Endothelial cell of umbilical vein (primary cell): ENCODE measurements around the gene CNTNAP2. TPM values are rescaled to one million over a fixed set of nuclear protein-coding genes. Genes with fewer than 3 reads are reported as not detected.

Experiments
- BruUV-seq: library from RNA; stranded (reverse); fragments of 400-500 nt; replicated peaks from 2 replicates; lab custom pipeline; 2021; lab: Mats Ljungman, UMichigan
- CTCF ChIA-PET: fragments of 300-600, 350-600 bp; sonication (Branson Sonifier 250); formaldehyde crosslinking; loops from one replicate; lab custom pipeline; 2021; ENCODE audit warnings: antibody characterized with exemption, inconsistent platforms; lab: Charles Lee
- POLR2A ChIA-PET: fragments of 300-600, 350-600 bp; sonication (Branson Sonifier 250); formaldehyde crosslinking; loops from one replicate; lab custom pipeline; 2021; ENCODE audit warnings: antibody characterized with exemption, inconsistent platforms; lab: Charles Lee
- DNase-seq: peaks from one replicate; pipeline ENCODE4 v3.0.0-alpha.2; 2011; ENCODE audit warnings: low read depth, low spot score
- FAIRE-seq: peaks from 2 replicates; lab custom pipeline; 2011; peaks lifted over from hg19 to GRCh38; lab: Jason Lieb, UNC
- H2AFZ ChIP-seq: 2 replicates; pipeline ENCODE4 v1.6.0; 2012; ENCODE audit warnings: low read depth, low read length, control low read depth, inconsistent platforms
- H3K27ac ChIP-seq: 2 replicates; pipeline ENCODE4 v1.5.1; 2011; ENCODE audit warnings: low read depth, mild to moderate bottlenecking, control low read depth, low read length, moderate library complexity; ENCODE audit not compliant: insufficient read depth
- H3K27me3 ChIP-seq, 2 experiments: 2 replicates each; pipeline versions ENCODE4 v1.6.0 to v1.6.1; 2011; ENCODE audit warnings: low read length in 2 of 2, mixed read lengths in 1 of 2; ENCODE audit not compliant: control insufficient read depth in 2 of 2, insufficient read depth in 2 of 2
- H3K36me3 ChIP-seq, 2 experiments: 2 replicates in 1 of 2; 3 replicates in 1 of 2; pipeline ENCODE4 v1.5.1; 2011; ENCODE audit warnings: low read length in 2 of 2, mild to moderate bottlenecking in 1 of 2, moderate library complexity in 1 of 2; ENCODE audit not compliant: control insufficient read depth in 2 of 2, insufficient read depth in 2 of 2; ENCODE audit errors: extremely low read depth in 1 of 2
- H3K4me1 ChIP-seq: 3 replicates; pipeline ENCODE4 v1.5.1; 2011; ENCODE audit warnings: mild to moderate bottlenecking, low read length; ENCODE audit not compliant: control insufficient read depth, insufficient read depth; ENCODE audit errors: extremely low read depth
- H3K4me2 ChIP-seq: 2 replicates; pipeline ENCODE4 v1.6.1; 2011; ENCODE audit warnings: low read length, control low read depth, mixed read lengths; ENCODE audit not compliant: insufficient read depth
- H3K4me3 ChIP-seq, 3 experiments: fragments of 200-600 bp in 1 of 3; sonication (generic), shearing (Covaris generic) in 1 of 3; replicated peaks in 1 of 3; 2 replicates each; pipeline ENCODE4 v1.5.1; 2011 to 2016; ENCODE audit warnings: control low read depth in 3 of 3, low read length in 3 of 3, mild to moderate bottlenecking in 2 of 3, inconsistent platforms in 1 of 3, low read depth in 1 of 3, moderate library complexity in 1 of 3; ENCODE audit not compliant: insufficient read depth in 1 of 3
- H3K79me2 ChIP-seq: 2 replicates; pipeline ENCODE4 v1.6.0; 2012; ENCODE audit warnings: low read length, inconsistent platforms; ENCODE audit not compliant: control insufficient read depth, insufficient read depth
- H3K9ac ChIP-seq: replicated peaks from 2 replicates; pipeline ENCODE3; 2011; ENCODE audit warnings: low read length, control low read depth; ENCODE audit not compliant: insufficient read depth; ENCODE audit errors: extremely low read depth
- H3K9me1 ChIP-seq: replicated peaks from 3 replicates; pipeline ENCODE4 v1.6.0; 2011; ENCODE audit warnings: mild to moderate bottlenecking, low read length; ENCODE audit not compliant: control insufficient read depth, insufficient read depth; ENCODE audit errors: extremely low read depth
- H3K9me3 ChIP-seq: replicated peaks from 2 replicates; pipeline ENCODE4 v1.5.1; 2012; ENCODE audit warnings: low read length, inconsistent platforms; ENCODE audit not compliant: control insufficient read depth, insufficient read depth
- H4K20me1 ChIP-seq: replicated peaks from 2 replicates; pipeline ENCODE3; 2011; ENCODE audit warnings: mild to moderate bottlenecking, low read length; ENCODE audit not compliant: control insufficient read depth, insufficient read depth; ENCODE audit errors: extremely low read depth
- EZH2 ChIP-seq: IDR thresholded peaks from 2 replicates; pipeline ENCODE4 v1.6.1; 2012; ENCODE audit warnings: borderline replicate concordance, low read depth, mild to moderate bottlenecking, moderate library complexity, low read length, inconsistent platforms; ENCODE audit not compliant: severe bottlenecking
- FOS ChIP-seq: IDR thresholded peaks from 2 replicates; pipeline ENCODE4 v1.6.1; 2011; ENCODE audit warnings: mild to moderate bottlenecking, low read length, moderate library complexity, borderline replicate concordance; ENCODE audit not compliant: insufficient read depth
- GATA2 ChIP-seq: IDR thresholded peaks from 2 replicates; pipeline ENCODE4 v1.7.0; 2011; ENCODE audit warnings: low read depth, mild to moderate bottlenecking, moderate library complexity, mixed read lengths, low read length; ENCODE audit not compliant: insufficient read length, insufficient read depth
- JUN ChIP-seq: IDR thresholded peaks from 2 replicates; pipeline ENCODE4 v1.6.1; 2011; ENCODE audit warnings: borderline replicate concordance, low read depth; ENCODE audit not compliant: insufficient read length, insufficient read depth
- MAX ChIP-seq: IDR thresholded peaks from 2 replicates; pipeline ENCODE4 v1.6.1; 2011; ENCODE audit not compliant: insufficient read depth, insufficient read length
- MYC ChIP-seq: IDR thresholded peaks from one replicate; pipeline ENCODE4 v1.6.1; 2011; ENCODE audit warnings: mild to moderate bottlenecking, low read depth, low read length
- POLR2A ChIP-seq: IDR thresholded peaks from 2 replicates; pipeline ENCODE4 v1.6.1; 2012; ENCODE audit warnings: low read depth, mild to moderate bottlenecking, control low read depth, low read length
- POLR2AphosphoS5 ChIP-seq: IDR thresholded peaks from 2 replicates; pipeline ENCODE4 v1.6.1; 2012; ENCODE audit warnings: low read depth, mild to moderate bottlenecking, control low read depth, low read length, moderate library complexity; ENCODE audit not compliant: insufficient read depth
- dilution Hi-C: fragments of 300-500 bp; cut with MboI; formaldehyde crosslinking; loops from one replicate; pipeline ENCODE4 v1.15.0; 2019; ENCODE audit warnings: low sequenced_read_pairs; ENCODE audit not compliant: extremely low pct_ligation_motif_present
- intact Hi-C: fragments of 100-400 bp; cut with micrococcal nuclease; formaldehyde crosslinking; loops from one replicate; pipeline ENCODE4 v1.10.0; 2022
- polyA plus RNA-seq, 4 experiments: library from polyadenylated mRNA; depleted of rRNA in 3 of 4; stranded (reverse) in 3 of 4; unstranded in 1 of 4; fragments of >200 nt; gene quantifications; 2 replicates each; pipeline versions ENCODE4 v1.2.1 to v1.2.3, GENCODE V29; 2011 to 2012; ENCODE audit warnings: missing spikeins in 1 of 4
- total RNA-seq: library from RNA; stranded (reverse); gene quantifications from 2 replicates; pipeline ENCODE4 v1.2.3, GENCODE V29; 2021
- TF ChIP-seq, protein P1 (sequence below), 2 donors: IDR thresholded peaks; 1 replicate in 1 of 2; 2 replicates in 1 of 2; pipeline ENCODE4 v1.5.1; 2011; ENCODE audit warnings: low read length in 2 of 2, mild to moderate bottlenecking in 2 of 2, moderate library complexity in 2 of 2, control low read depth in 1 of 2, inconsistent platforms in 1 of 2, low read depth in 1 of 2; ENCODE audit not compliant: insufficient read depth in 1 of 2; ENCODE audit errors: extremely low read depth in 1 of 2

Gene CNTNAP2
- total and polyA plus RNA-seq, 2 donors (not counting 3 experiments of a cell fraction or from before 2014, with no cell fraction given): not detected

GRCh38 chr7:146874722-146875121 is 758.1 kb downstream of the CNTNAP2 start:
- H3K9me1 ChIP-seq: no peaks in the 10 kb centered on the region
- no peaks in the 10 kb centered on the region for H4K20me1 ChIP-seq
- no TSS peak for BruUV-seq
- no peak overlapping the region for H2AFZ ChIP-seq
- no peak for FAIRE-seq
- no peaks in the 10 kb centered on the region for H3K27me3 ChIP-seq
- H3K27ac ChIP-seq: no peak overlapping the region
- dilution Hi-C loops: no loop called here
- TF ChIP-seq JUN: no peak
- no peak for TF ChIP-seq POLR2A
- TF ChIP-seq MYC: no peak
- TF ChIP-seq FOS: no peak
- no peak for TF ChIP-seq EZH2
- TF ChIP-seq GATA2: no peak
- TF ChIP-seq MAX: no peak
- no peak for TF ChIP-seq POLR2AphosphoS5
- TF ChIP-seq, protein P1, sequence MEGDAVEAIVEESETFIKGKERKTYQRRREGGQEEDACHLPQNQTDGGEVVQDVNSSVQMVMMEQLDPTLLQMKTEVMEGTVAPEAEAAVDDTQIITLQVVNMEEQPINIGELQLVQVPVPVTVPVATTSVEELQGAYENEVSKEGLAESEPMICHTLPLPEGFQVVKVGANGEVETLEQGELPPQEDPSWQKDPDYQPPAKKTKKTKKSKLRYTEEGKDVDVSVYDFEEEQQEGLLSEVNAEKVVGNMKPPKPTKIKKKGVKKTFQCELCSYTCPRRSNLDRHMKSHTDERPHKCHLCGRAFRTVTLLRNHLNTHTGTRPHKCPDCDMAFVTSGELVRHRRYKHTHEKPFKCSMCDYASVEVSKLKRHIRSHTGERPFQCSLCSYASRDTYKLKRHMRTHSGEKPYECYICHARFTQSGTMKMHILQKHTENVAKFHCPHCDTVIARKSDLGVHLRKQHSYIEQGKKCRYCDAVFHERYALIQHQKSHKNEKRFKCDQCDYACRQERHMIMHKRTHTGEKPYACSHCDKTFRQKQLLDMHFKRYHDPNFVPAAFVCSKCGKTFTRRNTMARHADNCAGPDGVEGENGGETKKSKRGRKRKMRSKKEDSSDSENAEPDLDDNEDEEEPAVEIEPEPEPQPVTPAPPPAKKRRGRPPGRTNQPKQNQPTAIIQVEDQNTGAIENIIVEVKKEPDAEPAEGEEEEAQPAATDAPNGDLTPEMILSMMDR (IDR thresholded peaks at IDR 0.05; ENCODE audit: extremely low read depth in 1 of 2, insufficient read depth in 1 of 2, low read depth in 1 of 2, low read length in 2 of 2): no peak
- DNase-seq: no peak
- ChIA-PET POLR2A (no interaction called here), CTCF (no interaction called here)
- H3K9ac ChIP-seq: no peak overlapping the region
- no peaks in the 10 kb centered on the region for H3K4me1 ChIP-seq
- no peak overlapping the region for H3K4me2 ChIP-seq
- intact Hi-C loops: no loop called here
- H3K9me3 ChIP-seq: no peaks in the 10 kb centered on the region
- no peaks in the 10 kb centered on the region for H3K79me2 ChIP-seq
- no peak overlapping the region for H3K4me3 ChIP-seq
- no peaks in the 10 kb centered on the region for H3K36me3 ChIP-seq
